ENCODE data around the gene OPRM1.

OPRM1 gene

DNA sequence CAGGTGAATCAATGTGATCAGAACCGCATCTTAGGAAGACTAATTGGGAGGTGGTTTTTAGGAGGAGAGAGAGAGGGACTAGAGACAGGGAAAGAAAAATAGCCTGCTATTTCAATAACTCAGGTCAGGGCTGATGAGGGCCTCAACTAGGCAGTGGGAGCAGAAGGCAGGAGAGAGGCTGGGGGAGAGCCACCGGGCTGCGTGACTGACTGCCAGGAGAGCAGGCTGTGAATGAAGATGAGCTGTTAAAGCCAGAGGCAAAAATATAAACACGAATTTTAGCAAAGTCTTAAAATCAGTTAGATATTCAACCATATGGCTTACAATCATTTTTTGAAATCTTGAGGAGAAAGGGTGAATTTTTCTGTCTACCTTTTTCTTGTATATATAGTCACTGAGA is 168.0 kb downstream of the OPRM1 start:
- no peak for DNase-seq (ENCODE audit: low read depth)

- DNase-seq (ENCODE audit: low read depth): no peak
Observed at GRCh38 chr6:154209555-154209954, 170.5 kb downstream of the OPRM1 start.

DNA sequence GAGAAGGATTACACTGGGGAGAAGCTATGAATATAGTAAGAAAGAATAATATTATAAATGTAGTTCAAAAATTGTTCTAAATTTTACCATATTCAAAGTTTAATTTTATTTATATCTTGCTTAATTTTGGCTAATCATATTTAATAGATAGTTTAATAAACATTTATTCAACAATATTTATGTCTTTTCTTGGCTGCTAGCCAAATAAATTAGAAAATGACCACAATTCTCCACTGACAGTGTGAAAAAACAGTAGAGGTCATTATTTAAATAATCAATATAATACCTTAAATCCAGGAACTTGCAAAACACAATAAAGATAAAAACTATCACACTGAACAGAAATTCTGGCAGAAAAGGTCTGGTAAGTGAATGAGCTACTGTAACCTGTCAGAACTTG is 171.6 kb downstream of the OPRM1 start:
- DNase-seq (ENCODE audit: low read depth): no peak

DNA sequence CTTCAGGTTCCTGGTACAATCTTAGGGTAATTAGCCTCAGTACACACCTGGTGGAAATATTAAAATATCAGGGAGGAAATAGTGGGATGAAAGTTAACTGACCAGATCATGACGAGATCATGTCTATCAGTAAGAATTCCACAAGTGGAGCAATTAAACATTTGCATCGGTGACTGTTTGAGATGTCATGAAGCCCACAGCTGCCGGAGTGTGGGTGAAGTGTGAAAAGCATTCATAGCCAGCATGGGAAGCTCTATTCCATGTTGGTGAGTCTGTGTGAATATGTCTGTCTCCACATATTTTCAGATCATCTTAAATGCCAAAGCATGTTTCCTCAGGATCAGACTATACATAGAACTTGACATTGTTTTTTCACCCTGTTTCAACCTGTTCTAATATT is 174.7 kb downstream of the OPRM1 start:
- no peak for DNase-seq (ENCODE audit: low read depth)

- no peak for DNase-seq (ENCODE audit: low read depth)
Observed at GRCh38 chr6:154218301-154218700, 179.3 kb downstream of the OPRM1 start.

DNA sequence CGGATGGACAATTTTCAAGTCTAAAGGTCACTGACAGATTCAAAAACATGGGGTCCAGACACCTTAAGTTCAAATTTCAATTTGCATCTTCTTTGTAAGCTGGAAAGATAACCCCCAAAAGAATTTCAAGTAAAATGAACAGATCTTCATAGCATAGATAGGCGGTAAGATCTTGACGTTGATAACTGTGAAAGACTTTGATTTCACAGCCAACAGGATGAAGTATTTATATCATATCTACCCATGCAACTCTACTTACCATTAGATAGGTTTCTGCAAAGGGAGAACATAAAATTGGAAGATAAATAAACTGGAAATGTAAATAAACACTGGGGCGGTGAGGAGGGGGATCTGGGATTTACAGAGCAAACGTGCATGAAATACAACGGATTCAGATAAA is 179.7 kb downstream of the OPRM1 start:
- DNase-seq (ENCODE audit: low read depth): no peak

- DNase-seq (ENCODE audit: low read depth): no peak
Observed at GRCh38 chr6:154219250-154219649, 180.2 kb downstream of the OPRM1 start.

DNA sequence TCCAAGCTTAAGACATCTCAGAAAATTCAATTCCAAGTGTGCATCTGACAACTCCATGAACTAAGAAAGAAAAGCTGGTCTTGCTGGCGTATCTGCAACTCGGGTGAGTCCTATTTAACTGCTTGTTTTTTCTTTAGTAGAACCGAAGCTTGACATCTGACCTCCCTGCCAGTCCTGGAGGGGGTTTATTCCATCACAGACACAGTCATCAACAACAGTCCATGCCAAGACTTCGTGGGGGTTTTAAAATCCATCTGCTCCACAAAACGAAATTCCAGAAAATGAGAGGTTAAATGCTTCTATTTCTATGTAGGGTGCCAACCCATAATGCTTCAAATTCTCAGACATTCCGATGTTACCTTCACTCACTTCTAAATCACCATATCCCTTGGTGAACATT is 183.7 kb downstream of the OPRM1 start:
- DNase-seq (ENCODE audit: low read depth): no peak

GRCh38 chr6:154223296-154223695 is 184.3 kb downstream of the OPRM1 start:
- DNase-seq (ENCODE audit: low read depth): no peak

DNA sequence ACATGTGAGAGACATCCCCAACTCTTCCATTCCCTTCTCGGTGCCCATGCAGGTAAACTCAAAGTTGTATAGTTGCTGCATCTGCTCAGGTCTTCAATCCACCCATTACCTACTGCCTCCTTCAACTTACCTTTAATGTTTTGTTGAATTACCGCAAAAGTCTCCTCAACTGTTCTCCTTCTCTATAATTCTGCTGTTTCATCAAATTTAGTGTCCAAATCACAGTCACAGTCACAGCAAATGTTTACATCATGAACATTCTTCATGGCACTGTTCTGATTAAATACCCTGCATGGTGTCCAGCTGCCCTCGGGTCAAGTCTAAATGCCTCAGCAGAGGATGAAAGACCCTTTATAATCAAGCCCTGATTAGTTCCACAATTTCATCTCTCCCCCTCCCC is 187.4 kb downstream of the OPRM1 start:
- DNase-seq (ENCODE audit: low read depth): no peak

DNA sequence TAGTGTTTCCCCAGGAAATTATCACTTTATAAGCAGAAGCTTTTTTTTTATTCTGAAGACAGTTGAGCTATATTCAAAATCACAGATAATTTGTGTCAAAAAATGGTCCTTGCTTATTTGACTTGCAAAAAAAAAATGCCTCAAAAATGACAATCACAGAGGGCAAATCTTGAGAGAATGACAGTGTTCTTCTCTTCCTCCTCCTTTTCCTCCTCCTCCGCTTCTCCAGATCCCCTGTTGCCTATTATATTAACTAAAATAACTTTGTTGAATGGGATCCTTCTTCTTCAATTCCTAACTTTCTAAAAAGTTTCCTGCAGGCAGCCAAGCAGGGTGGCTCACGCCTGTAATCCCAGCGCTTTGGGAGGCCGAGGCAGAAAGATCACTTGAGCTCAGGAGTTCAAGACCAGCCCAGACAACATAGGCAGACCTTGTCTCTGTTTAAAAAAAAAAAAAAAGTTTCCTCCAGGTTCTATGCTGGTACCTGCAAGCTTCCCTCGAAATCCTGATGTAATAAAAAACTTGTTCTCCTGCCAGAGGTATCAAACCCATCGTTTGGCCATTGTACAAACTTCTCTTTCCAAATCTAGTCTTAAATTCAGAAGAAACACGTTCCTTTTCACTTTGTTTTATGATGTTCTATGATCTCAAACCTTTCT is 189.0 kb downstream of the OPRM1 start:
- no peak for DNase-seq (ENCODE audit: low read depth)

DNA sequence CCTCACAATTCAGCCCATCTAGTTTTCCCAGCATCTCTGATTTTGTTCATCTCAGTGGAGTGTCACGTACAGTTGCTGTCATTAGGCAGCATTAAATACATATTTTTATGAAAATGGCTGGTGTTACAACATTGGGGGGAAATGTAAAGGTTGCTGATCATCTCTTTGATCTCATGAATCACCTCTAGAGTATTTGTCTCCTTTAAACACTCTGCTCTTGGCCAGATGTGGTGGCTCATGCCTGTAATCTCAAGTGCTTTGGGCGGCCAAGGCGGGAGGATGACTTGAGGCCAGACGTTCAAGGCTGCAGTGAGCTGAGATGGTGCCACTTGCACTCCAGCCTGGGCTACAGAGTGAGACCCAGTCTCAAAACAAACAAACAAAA is 189.5 kb downstream of the OPRM1 start:
- DNase-seq (ENCODE audit: low read depth): no peak

DNA sequence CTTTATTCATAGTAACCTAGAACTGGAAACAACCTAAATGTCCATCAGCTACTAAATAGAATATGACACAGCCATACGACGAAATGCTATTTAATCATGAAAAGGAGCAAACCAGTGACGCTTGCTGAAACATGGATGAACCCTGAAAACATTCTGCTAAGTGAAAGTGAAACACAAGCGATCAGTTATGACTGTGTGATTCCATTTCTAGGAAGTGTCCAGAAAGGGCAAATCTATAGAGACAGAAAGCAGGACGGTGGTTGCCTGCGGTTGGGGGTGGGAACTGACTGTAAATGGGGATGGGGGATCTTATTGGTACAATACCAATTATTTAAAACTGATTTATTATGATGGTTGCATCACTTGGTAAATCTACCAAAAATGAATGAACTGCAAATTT is 190.7 kb downstream of the OPRM1 start:
- no peak for DNase-seq (ENCODE audit: low read depth)

- no peak for DNase-seq (ENCODE audit: low read depth)
Observed at GRCh38 chr6:154230393-154230792, 191.4 kb downstream of the OPRM1 start.

GRCh38 chr6:154230910-154231595 is 192.0 kb downstream of the OPRM1 start:
- DNase-seq (ENCODE audit: low read depth): no peak

GRCh38 chr6:154232013-154232910 is 193.2 kb downstream of the OPRM1 start:
- DNase-seq (ENCODE audit: low read depth): peak; percentile 26

GRCh38 chr6:154233383-154233782 is 194.3 kb downstream of the OPRM1 start:
- DNase-seq (ENCODE audit: low read depth): no peak

DNA sequence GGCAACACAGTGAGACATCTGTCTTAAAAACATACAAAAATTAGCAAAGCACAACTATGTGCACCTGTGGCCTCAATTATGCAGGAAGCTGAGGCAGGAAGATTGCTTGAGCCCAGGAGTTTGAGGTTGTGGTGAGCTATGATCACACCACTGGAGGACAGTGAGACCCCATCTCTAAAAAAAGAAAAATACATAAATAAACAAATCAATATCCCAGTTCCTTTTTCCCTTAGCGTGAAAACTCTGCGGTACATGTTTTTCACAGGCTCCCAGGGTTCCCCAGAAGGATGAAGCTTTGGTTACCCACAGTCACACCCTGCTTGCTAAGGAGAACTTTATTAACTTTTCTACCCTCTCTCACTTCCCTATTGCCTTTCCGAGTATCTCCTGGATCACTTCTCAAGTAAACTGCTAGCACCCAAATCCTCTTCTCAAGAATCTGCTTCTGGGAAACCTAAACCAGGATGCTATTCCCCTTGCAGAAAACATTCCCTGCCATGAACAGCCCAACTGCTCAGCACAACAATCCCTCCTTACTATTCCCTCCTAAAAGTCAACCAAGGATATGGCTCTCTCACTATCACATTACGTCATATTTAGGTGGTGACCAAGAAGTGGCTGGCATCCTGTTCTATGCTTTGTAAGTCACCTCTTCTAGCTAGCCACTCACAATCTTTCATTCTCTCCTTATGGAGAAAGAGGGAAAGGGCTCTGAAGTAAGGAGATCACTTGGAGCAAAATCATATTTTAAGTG is 195.2 kb downstream of the OPRM1 start:
- DNase-seq (ENCODE audit: low read depth): no peak

DNA sequence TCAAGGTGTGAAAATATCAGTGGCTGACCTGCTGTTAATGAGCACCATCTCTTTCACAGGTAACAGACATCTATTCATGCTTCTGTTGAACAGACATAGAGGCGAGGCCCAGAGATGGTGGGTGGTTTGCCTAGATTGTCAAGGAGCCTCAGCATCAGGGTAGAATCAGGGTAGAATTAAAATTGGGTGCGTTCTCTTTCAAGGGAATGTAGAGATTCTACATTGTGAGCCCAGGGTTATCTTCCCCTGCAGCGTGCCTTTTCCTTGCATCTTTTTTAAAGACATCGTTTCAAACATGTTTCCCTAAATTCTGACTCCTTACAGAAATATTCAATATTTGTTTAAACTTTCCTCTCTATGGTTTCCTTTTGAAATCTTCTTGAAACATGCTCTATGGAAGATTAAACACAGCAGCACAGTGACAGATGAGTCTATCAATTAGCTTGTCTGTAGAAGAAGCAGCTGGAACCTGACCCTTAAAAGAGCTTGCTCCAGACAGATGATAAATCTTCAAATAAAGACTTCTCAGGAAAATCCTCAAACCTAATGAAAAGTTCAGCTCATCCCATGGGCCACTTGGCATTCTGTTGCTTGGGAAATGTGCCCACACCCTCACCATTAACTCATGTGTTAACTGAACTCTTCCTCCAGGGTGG is 197.7 kb downstream of the OPRM1 start:
- no peak for DNase-seq (ENCODE audit: low read depth)

- DNase-seq (ENCODE audit: low read depth): no peak
Observed at GRCh38 chr6:154238831-154239230, 199.8 kb downstream of the OPRM1 start.

DNA sequence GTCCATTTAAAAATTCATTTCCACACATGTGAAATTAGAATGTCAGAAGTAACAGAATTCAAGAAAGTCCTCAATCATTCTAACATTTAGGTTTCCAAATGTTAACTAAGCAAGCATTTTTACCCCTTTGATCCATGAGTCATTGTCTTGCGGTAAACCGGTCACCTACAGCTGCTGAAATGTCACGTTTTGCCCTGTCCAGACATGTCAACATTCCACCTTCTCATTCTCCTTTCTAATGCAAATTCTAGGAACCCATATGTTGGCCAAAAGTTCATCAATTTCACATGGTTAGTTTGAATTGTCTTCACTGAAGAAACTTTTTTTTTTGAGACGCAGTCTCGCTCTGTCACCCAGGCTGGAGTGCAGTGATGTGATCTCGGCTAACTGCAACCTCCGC is 200.4 kb downstream of the OPRM1 start:
- DNase-seq (ENCODE audit: low read depth): no peak

DNA sequence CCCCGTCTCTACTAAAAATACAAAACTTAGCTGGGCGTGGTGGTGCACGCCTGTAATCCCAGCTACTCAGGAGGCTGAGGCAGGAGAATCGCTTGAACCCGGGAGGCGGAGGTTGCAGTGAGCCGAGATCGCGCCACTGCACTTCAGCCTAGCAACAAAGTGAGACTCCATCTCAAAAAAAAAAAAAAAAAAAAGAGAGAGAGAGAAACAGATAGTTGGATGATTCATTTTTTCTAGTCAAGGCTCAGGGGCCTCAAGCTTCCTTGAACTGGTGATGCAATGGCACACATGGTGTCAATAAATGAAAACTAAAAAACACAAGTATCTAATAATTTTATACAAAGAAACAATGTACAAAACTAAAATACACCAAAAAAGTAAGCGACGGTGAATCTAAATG is 202.0 kb downstream of the OPRM1 start:
- DNase-seq (ENCODE audit: low read depth): peak; percentile 10
